Measurements from ENCODE around the gene RB1.

The RB1 gene

DNA sequence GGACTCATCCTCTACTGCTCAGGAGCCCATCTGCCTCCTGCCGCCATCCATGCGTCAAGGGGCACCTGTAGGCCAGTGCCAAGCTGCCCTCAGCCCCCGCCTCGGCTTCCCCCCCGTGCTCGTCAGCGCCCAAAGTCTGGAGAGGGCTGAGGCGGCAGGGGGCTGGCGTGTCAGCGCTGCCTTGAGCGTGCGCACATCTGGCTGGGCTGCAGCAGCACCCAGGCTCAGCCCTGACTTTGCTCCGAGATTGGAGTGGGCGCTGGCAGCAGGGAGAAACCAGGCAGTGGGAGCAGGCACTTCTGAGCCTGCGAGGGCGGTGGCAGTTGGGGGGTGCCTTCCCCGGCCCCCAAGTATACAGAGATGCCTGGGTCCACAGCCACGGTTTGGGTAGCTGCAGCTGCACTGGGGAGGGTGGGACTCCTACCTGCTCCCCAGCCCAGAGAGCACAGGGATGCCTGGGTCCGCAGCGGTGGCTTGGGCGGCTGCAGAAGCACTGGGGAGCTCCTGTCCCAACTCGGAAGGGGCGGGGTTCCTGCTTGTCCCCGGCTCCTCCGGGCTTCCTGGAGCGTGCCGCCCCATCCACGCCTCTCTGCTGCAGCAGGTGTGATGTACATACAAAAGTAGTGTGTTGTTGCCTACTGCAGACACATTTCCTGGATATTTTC, 154.2 kb downstream of the RB1 start:
- no peak for FAIRE-seq

- no peak for FAIRE-seq
Measured at GRCh38 chr13:48475230-48475629, 171.7 kb downstream of the RB1 start.

DNA sequence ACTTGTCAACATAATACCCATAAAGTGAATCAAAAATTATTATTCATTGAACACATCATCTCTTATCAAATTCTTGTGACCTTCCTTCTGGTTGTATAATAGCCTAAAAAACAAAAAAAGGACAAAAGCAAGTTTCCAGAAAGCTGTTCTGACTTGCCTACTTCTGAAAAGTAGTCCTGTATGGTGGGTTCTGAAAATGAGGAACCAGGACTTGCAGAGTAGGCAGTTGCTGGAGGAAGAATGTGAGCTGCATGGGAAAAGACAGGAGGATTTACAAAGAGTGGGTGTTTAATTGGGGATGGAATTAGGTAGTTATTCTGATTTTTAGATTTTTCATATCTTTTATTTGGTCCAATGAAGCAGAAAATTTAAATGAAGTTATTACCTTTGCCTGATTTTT, 172.7 kb downstream of the RB1 start:
- FAIRE-seq = no peak

DNA sequence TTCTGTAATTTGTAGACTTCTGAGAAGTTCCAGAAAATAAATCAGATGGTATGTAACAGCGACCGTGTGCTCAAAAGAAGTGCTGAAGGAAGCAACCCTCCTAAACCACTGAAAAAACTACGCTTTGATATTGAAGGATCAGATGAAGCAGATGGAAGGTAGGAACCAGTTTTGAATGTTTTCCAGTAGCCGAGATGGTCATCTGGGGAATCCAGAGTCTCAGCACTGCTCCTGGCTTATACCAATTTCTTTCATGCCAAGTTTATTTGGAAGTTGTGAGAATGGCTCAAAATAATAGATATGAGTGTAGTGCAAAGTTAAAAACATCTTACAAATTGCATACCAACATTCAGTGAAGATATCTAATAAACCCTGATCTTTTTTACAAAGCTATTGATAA, 173.1 kb downstream of the RB1 start:
- FAIRE-seq = no peak

- peak; percentile 21 for FAIRE-seq
Measured at GRCh38 chr13:48477191-48477855, 173.8 kb downstream of the RB1 start.

GRCh38 chr13:48478391-48478790, 174.8 kb downstream of the RB1 start:
- FAIRE-seq = no peak

- FAIRE-seq = no peak
Measured at GRCh38 chr13:48483575-48483974, 180.0 kb downstream of the RB1 start.

GRCh38 chr13:48485432-48485831, 181.9 kb downstream of the RB1 start:
- FAIRE-seq = no peak

DNA sequence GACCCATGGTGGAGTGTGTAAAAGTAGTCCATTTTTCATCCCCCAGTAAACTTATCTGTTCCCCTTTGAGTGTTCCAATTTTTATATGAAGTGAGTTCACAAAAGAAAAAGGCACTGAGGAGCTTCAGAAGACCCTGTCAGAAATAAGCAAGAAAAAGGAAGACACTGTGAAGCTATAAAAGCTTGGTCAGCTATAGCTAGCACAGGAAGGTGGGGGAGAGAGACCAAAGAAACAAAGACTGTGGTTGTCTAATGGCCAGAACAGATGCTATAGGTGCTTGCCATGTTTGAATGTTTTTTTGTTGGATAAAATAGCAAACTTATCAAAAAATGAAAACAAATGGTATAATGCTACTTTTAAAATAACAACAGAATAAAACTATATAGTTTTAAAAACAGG, 182.8 kb downstream of the RB1 start:
- FAIRE-seq = no peak

GRCh38 chr13:48486836-48487235, 183.3 kb downstream of the RB1 start:
- FAIRE-seq = no peak

DNA sequence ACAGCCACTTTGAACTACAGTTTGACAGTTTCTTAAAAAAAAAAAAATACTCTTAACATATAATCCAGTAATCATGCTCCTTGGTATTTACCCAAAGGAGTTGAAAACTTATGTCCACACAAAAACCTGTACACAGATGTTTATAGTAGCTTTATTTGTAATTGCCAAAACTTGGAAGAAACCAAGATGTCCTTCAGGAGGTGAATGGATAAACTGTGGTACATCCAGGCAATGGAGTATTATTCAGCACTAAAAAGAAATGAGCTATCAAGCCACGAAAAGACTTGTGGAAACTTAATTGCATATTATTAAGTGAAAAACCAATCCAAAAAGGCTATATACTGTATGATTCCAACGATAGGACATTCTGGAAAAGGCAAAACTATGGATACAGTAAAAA, 184.4 kb downstream of the RB1 start:
- no peak for FAIRE-seq

DNA sequence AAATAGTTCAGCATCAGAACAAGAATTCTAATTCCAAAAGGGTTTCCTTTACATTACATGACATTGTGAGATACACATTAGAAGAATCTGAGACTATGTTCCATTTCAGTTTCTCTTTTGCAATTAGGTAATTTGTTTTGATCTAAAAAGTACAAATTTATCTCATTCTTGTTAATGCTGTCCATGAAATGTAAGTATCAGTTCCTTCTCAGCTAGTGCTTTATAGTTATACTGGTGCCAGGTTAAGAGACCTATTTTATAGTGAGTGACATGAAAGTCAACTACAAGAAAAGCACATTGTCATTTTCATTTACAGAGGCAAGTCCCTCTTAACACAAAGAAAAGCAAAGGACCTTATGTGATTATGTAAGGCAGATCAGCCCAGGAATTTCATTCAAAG, 185.4 kb downstream of the RB1 start:
- no peak for FAIRE-seq

- no peak for FAIRE-seq
Measured at GRCh38 chr13:48489666-48490065, 186.1 kb downstream of the RB1 start.

GRCh38 chr13:48490241-48490640, 186.7 kb downstream of the RB1 start:
- FAIRE-seq = no peak

DNA sequence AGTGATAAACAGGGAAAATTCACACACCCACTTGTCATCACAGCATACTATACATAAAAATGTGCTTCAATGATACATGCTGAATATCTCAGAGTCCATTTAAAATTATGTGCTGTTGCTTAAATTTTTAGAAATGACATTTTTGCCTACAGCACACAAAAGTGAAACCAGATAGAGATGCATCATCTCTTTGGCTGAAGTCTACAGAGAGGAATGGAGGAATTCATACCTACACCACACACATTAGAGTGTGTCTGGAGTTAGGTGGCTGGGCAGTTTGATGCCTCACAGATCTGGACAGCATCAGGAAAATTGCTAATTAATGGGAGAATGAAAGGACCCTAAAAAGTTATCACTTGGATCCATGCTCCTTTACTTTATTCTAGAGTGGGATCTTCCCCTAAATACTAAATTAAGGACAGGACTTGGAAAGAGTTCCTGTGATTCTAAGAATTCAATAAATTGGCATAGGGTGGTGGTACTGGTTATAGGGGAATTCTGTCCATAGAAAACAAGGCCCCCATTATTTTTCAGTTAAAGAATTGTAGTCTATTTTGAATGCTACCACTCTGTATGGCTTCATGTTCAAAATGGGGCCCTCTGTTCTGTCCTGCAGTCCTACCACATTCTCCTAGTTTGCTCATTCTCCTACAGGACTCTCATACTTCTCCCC, 188.0 kb downstream of the RB1 start:
- no peak for FAIRE-seq

GRCh38 chr13:48492096-48492440, 188.5 kb downstream of the RB1 start:
- FAIRE-seq = no peak

DNA sequence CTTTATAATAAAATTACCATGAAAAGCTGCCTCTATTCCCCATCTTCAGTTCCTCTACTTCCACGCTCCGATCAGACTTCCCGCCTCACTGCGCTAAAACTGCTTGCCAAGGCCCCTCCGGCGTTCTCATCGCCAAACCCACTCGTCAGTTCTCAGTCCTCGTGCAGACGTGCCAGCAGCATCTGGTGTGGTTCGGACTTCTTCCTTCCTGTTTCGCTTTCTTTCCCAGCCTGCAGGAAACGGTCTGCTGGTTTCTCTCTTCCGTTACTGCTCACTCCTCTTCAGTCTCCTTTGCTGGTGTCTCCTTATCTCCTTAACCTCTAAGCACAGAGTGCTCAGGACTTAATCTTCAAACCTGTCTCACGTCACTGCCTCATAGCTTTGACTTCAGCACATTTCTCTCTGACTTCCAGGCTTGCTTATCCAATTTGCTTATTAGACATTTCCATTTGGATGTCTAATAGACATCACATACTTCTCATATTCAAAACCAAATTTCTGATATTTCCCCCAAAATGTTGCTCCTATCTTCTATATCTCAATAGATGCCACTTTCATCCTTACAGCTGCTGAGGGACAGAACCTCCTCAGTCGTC, 189.0 kb downstream of the RB1 start:
- no peak for FAIRE-seq

GRCh38 chr13:48493066-48493765, 189.7 kb downstream of the RB1 start:
- FAIRE-seq = no peak

DNA sequence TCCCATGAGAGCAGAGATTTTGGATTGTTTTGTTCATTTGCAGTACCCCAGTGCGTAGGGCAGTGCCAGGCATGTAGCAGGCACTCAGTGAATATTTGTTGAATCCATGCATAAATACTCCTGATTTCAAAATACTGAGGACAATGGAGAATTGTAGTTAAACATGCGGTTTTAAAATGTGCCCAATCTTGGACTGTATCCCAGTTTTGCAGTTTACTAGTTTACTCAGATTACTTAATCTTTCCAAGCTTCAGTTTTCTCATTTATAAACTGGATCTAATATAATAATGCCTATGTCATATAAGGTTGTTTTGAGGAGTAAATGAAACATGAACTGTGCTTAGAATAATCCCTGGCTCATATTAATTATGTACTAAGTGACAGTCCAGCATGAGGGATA, 190.3 kb downstream of the RB1 start:
- no peak for FAIRE-seq

- FAIRE-seq = no peak
Measured at GRCh38 chr13:48494874-48495273, 191.3 kb downstream of the RB1 start.

DNA sequence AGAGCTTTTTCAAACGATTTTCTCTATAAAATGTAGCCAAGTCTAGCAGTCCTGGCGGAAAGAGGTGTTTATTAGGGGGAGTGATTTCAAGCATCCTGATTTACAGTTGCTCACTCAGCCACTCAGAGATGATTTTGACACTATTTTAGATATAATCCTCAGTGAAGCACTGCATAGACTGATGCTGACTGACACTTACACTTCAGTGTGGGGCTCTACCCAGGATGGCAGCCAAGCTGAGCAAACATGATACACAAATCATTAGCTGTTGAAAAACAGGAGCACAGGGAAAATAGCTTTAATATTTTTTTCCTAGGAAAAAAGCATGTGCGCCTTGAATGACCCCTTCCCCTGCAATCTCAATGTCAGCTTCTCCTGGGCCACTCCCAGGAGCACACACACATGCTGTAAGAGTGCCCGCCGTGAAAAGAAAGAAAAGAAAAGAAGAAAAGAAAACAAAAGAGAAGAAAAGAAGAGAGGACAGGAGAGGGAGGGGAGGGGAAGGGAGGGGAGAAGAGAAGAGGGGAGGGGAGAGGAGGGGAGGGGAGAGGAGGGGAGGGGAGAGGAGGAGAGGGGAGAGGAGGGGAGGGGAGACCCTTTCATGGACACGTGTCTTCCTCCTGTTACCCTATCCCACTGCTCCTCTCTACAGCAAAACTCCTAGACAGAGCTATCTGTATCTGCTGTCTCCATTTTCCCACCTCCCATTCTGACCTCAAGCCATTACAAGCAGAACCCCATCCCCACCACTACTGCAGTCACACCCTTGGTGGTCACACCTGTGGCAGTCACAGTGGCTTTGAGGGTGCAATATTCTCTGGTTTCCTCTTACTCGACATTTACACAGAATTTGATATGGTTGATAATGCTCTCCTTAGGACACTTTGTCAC, 193.0 kb downstream of the RB1 start:
- no peak for FAIRE-seq

DNA sequence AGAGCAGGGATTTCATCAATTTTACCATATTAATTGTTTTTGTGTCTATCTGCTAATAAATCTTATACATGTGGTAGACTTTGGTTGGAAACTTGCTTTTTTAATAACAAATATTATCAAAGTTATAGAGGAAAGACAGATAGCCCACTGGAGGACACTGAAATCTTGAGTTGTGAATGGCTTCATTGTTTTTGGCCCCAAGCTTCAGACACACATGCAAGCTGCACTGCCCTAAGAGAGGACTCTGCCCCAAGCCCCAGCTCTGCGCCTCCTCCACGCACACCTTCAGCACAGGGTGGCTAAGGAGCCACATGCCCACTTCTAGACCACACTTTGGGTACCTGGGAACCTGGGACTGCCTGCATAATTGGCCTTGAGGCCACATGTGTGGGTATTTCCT, 194.1 kb downstream of the RB1 start:
- FAIRE-seq = no peak
